ENCODE measurements around the gene EPHB1.

DNA sequence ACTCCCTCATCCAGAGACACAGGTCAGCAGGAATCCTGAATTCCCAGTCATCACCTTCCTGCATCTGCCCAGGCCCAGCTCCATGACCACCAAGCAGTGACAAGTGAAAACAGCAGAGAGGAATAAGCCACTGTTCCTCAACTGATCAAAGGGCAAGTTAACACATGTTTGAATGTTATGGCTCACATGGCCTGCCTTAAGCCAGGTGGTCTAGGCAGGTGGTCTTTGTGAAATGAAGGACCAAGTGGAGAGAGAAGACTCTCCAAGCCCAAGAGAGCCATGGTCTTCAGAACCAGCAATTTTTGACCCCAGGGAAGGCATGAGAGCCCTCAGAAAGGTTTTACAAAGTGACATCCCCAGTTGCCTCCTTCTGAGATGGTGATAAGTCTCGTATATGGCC is 161.8 kb downstream of the EPHB1 start:
- TF ChIP-seq, protein P1, sequence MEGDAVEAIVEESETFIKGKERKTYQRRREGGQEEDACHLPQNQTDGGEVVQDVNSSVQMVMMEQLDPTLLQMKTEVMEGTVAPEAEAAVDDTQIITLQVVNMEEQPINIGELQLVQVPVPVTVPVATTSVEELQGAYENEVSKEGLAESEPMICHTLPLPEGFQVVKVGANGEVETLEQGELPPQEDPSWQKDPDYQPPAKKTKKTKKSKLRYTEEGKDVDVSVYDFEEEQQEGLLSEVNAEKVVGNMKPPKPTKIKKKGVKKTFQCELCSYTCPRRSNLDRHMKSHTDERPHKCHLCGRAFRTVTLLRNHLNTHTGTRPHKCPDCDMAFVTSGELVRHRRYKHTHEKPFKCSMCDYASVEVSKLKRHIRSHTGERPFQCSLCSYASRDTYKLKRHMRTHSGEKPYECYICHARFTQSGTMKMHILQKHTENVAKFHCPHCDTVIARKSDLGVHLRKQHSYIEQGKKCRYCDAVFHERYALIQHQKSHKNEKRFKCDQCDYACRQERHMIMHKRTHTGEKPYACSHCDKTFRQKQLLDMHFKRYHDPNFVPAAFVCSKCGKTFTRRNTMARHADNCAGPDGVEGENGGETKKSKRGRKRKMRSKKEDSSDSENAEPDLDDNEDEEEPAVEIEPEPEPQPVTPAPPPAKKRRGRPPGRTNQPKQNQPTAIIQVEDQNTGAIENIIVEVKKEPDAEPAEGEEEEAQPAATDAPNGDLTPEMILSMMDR (IDR thresholded peaks at IDR 0.05 in 4 of 5, conservative IDR thresholded peaks at IDR 0.05 in 1 of 5), result no peak
- TF ChIP-seq POLR2A (IDR thresholded peaks at IDR 0.05), result no peak
